Breast epithelium (tissue), 4 donors: ENCODE results near the gene TSSK2. TPM values are rescaled to one million over a fixed set of nuclear protein-coding genes. Genes with fewer than 3 reads are reported as not detected.

Source experiments
- DNase-seq, 2 donors: peaks; one replicate each; pipeline ENCODE4 v3.0.0-alpha.2; 2019; ENCODE audit warnings: low spot score in 2 of 2
- H3K27ac ChIP-seq, 2 donors: fragments of 200-600 bp; sonication (generic) in 1 of 2; one replicate each; pipeline ENCODE4 v1.5.1; 2016 to 2019; ENCODE audit warnings: mild to moderate bottlenecking in 1 of 2
- H3K27me3 ChIP-seq, 2 donors: fragments of 200-600 bp; sonication (generic) in 1 of 2; one replicate each; pipeline versions ENCODE4 v1.5.1 to v1.6.0; 2017 to 2019; ENCODE audit warnings: control low read depth in 1 of 2, mild to moderate bottlenecking in 1 of 2
- H3K36me3 ChIP-seq: fragments of 200-600 bp; one replicate; pipeline ENCODE4 v1.5.1; 2019
- H3K4me1 ChIP-seq, 2 donors: fragments of 200-600 bp; sonication (generic); one replicate each; pipeline ENCODE4 v1.5.1; 2016 to 2019; ENCODE audit warnings: control low read depth in 1 of 2
- H3K4me3 ChIP-seq, 3 donors: fragments of 200-600 bp; sonication (generic); 1 replicate in 2 of 3; 2 replicates in 1 of 3; pipeline ENCODE4 v1.5.1; 2016 to 2019; ENCODE audit warnings: mild to moderate bottlenecking in 3 of 3, moderate library complexity in 2 of 3
- H3K9me3 ChIP-seq, 2 donors: fragments of 200-600 bp; sonication (generic) in 1 of 2; one replicate each; pipeline ENCODE4 v1.5.1; 2016 to 2019; ENCODE audit warnings: control low read depth in 1 of 2
- CTCF ChIP-seq, 3 donors: fragments of 450-650 bp; IDR thresholded peaks; one replicate each; pipeline ENCODE4 v1.5.1; 2016 to 2017; ENCODE audit warnings: antibody characterized with exemption in 3 of 3, mild to moderate bottlenecking in 3 of 3, moderate library complexity in 3 of 3
- POLR2A ChIP-seq: fragments of 450-650 bp; IDR thresholded peaks from one replicate; pipeline ENCODE4 v1.6.1; 2016; ENCODE audit warnings: antibody characterized with exemption, mild to moderate bottlenecking, moderate library complexity
- POLR2AphosphoS5 ChIP-seq, 3 donors: sonication (generic); formaldehyde crosslinking; IDR thresholded peaks; one replicate each; pipeline ENCODE4 v1.6.1; 2017; ENCODE audit warnings: antibody characterized with exemption in 3 of 3
- intact Hi-C: fragments of 100-400 bp; cut with DNase I; formaldehyde crosslinking; loops from one replicate; pipeline ENCODE4 v1.15.1; 2023; ENCODE audit warnings: low total_unique reads
- total RNA-seq, 3 donors: library from RNA; depleted of rRNA; stranded (reverse); fragments of >200 nt; gene quantifications; one replicate each; pipeline ENCODE4 v1.1.0, GENCODE V29; 2016

Gene TSSK2
- total RNA-seq, 3 donors from 2014 or later = not detected

DNA sequence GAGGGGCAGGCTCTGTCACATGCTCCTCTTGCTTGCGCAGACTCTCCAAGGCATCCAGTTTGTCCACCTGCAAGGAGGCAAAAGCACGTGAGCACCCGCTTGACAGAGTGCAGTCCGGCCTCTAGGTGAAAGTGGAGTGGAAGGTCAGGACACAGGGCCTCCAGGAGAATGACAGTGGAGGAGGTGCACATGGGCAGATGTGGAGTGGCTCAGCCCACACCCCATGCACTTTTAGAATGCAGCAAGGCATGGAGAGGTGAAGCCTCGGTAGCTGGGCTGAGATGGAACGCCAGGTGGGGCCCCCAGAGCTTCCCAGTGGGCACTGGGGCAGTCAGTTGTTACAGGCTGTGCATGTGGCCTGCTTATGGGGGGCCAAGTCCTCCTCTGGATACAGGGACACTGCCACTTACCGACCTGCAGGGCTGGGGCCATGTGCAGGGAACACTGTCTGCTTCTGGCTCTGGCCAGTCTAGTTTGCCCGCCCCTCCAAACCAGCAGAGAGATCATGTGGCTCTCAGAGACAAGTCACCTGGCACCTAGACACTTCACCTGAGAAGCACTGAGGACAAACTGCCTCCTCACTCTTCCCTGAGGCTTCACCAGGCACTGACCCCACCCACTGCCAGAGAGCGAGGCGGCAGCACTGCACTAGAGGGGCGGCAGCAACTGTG lies 49.8 kb downstream of the TSSK2 start:
- H3K4me3 ChIP-seq = no peak overlapping the region
- no peaks in the 10 kb centered on the region for H3K27me3 ChIP-seq
- peaks cover 7 to 15% of the 10 kb centered on the region in 2 donors for H3K4me1 ChIP-seq
- TF ChIP-seq CTCF (IDR thresholded peaks at IDR 0.05) (no peak), POLR2AphosphoS5 (IDR thresholded peaks at IDR 0.05) (no peak), POLR2A (no peak)
- intact Hi-C loops = no loop called here
- H3K27ac ChIP-seq = no peak overlapping the region
- H3K9me3 ChIP-seq = no peaks in the 10 kb centered on the region
- H3K36me3 ChIP-seq = no peaks in the 10 kb centered on the region
- no peak for DNase-seq

DNA sequence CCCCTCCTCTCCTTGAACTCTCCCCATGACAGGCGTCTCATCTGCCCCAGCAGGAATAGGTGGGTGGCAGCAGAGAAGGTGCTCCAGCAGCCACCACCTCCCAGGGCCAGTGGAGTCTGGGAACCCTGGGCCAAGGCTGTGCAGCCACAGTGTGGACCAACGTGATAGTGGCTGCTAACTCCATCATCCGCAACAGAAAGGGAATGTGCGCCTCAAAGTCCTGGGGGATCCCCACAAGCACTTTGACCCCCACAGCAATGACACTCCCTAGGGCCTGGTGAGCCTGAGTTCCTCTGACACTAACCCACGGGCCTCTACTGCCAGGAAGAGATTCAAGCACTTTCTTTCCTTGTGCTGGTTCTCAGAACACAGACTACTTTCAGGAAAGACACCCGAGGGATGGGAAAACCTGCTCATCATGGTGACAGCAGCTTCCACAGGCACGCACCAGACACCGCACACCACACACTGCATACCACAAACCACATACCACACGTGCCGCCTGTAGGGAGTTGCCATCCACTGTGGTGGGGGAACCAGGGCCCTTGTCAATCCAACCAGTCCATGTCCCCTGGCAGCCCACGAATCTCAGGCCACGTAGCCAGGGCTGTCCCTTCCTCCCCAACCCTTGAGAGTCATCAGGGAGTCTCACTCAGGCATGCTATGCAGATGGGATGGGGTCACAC lies 50.8 kb downstream of the TSSK2 start:
- Histone ChIP-seq H3K27ac (no peak overlapping the region), H3K4me1 (peaks cover 6 to 9% of the 10 kb centered on the region in 2 donors), H3K36me3 (no peaks in the 10 kb centered on the region), H3K9me3 (no peaks in the 10 kb centered on the region), H3K4me3 (no peak overlapping the region), H3K27me3 (no peaks in the 10 kb centered on the region)
- no peak for TF ChIP-seq POLR2AphosphoS5 (IDR thresholded peaks at IDR 0.05)
- TF ChIP-seq CTCF (IDR thresholded peaks at IDR 0.05) = no peak
- TF ChIP-seq POLR2A = no peak
- intact Hi-C loops = no loop called here
- no peak for DNase-seq

Other genes starting within 250 kb of the TSSK2 start
- 10 to 100 TPM in 1 of 3 donors, 1 to 10 TPM in 2; 5.9 to 11.5 (median 6.9) TPM for gene DGCR6, start 225.0 kb upstream of the TSSK2 start, total RNA-seq
- 10 to 100 TPM in 2 of 3 donors, 1 to 10 TPM in 1; 4.6 to 29.6 (median 11.1) TPM for gene PRODH, start 195.0 kb upstream of the TSSK2 start, total RNA-seq
- 10 to 100 TPM; 36.8 to 58.4 (median 42.9) TPM for gene DGCR2, start 8.9 kb upstream of the TSSK2 start, total RNA-seq
- 10 to 100 TPM; 12.2 to 17.7 (median 13.8) TPM for gene ESS2, start 13.3 kb downstream of the TSSK2 start, total RNA-seq
- gene GSC2, start 19.0 kb downstream of the TSSK2 start, total RNA-seq = not detected
- 100 to 1,000 TPM in 1 of 3 donors, 10 to 100 TPM in 2; 49.2 to 140 (median 50.2) TPM for gene SLC25A1, start 47.4 kb downstream of the TSSK2 start, total RNA-seq
- 10 to 100 TPM in 1 of 3 donors, 1 to 10 TPM in 2; 2.8 to 27.0 (median 8.2) TPM for gene CLTCL1, start 160.4 kb downstream of the TSSK2 start, total RNA-seq